ENCODE results near the gene KPNA3.
A peak's percentile ranks its signal among the peaks of the same experiment; 100 is the strongest.

KPNA3 gene

GRCh38 chr13:49789968-49790367 is 2.5 kb downstream of the KPNA3 start:
- H3K4me3 ChIP-seq (ENCODE audit: control insufficient read depth, low read depth, low read length) = no peak overlapping the region
- DNase-seq (ENCODE audit: low read depth) = no peak
- TF ChIP-seq CTCF (conservative IDR thresholded peaks at IDR 0.05; ENCODE audit: control insufficient read depth, insufficient read depth, low read depth, low read length) = no peak

- H3K4me3 ChIP-seq (ENCODE audit: control insufficient read depth, low read depth, low read length) = no peak overlapping the region
- no peak for TF ChIP-seq CTCF (conservative IDR thresholded peaks at IDR 0.05; ENCODE audit: control insufficient read depth, insufficient read depth, low read depth, low read length)
- no peak for DNase-seq (ENCODE audit: low read depth)
Observed at GRCh38 chr13:49786401-49787008, 6.0 kb downstream of the KPNA3 start.

- no peak overlapping the region for H3K4me3 ChIP-seq (ENCODE audit: control insufficient read depth, low read depth, low read length)
- no peak for TF ChIP-seq CTCF (conservative IDR thresholded peaks at IDR 0.05; ENCODE audit: control insufficient read depth, insufficient read depth, low read depth, low read length)
- peak; percentile 18 for DNase-seq (ENCODE audit: low read depth)
Observed at GRCh38 chr13:49784886-49785570, 7.5 kb downstream of the KPNA3 start.

GRCh38 chr13:49783865-49784264 is 8.6 kb downstream of the KPNA3 start:
- no peak for TF ChIP-seq CTCF (conservative IDR thresholded peaks at IDR 0.05; ENCODE audit: control insufficient read depth, insufficient read depth, low read depth, low read length)
- no peak for DNase-seq (ENCODE audit: low read depth)
- H3K4me3 ChIP-seq (ENCODE audit: control insufficient read depth, low read depth, low read length) = no peak overlapping the region

- TF ChIP-seq CTCF (conservative IDR thresholded peaks at IDR 0.05; ENCODE audit: control insufficient read depth, insufficient read depth, low read depth, low read length) = no peak
- no peak for DNase-seq (ENCODE audit: low read depth)
- H3K4me3 ChIP-seq (ENCODE audit: control insufficient read depth, low read depth, low read length) = no peak overlapping the region
Observed at GRCh38 chr13:49782784-49783183, 9.7 kb downstream of the KPNA3 start.

GRCh38 chr13:49781806-49782205 is 10.7 kb downstream of the KPNA3 start:
- DNase-seq (ENCODE audit: low read depth) = no peak
- H3K4me3 ChIP-seq (ENCODE audit: control insufficient read depth, low read depth, low read length) = no peak overlapping the region
- TF ChIP-seq CTCF (conservative IDR thresholded peaks at IDR 0.05; ENCODE audit: control insufficient read depth, insufficient read depth, low read depth, low read length) = no peak
